ENCODE measurements around the gene ZNF540.

DNA sequence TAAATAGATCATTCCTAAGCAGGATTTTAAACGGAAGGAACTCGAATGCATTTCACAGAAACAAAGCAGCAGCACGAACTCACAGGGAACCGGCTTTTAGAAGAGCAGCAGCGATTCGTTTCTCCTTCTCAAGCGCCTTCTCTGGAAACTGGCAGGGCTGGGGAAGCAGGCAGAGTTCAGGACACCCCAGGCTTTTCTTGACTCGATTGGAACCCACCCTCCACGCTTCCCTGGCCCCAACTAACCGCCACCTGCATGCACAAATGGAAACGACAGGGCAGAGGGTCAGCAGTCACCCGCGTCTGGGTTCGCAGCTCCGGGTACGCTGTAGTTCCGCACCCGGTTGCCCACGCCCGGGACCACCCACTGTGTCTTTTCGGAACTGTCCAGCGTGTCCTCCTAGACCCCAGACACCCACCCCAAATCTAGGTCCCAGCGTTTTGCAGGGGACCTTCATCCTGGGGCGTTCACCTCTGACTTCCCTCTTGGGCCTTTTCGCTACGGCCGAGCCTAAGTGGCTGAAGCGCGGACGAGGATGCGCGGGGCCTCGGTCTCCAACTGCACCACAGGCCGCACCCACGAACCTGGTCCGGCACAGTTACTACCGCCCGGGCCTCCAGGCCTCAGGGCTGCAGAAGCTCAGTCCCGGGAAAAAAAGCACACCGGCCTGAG lies 60.1 kb downstream of the ZNF540 start:
- TF ChIP-seq, protein P1, sequence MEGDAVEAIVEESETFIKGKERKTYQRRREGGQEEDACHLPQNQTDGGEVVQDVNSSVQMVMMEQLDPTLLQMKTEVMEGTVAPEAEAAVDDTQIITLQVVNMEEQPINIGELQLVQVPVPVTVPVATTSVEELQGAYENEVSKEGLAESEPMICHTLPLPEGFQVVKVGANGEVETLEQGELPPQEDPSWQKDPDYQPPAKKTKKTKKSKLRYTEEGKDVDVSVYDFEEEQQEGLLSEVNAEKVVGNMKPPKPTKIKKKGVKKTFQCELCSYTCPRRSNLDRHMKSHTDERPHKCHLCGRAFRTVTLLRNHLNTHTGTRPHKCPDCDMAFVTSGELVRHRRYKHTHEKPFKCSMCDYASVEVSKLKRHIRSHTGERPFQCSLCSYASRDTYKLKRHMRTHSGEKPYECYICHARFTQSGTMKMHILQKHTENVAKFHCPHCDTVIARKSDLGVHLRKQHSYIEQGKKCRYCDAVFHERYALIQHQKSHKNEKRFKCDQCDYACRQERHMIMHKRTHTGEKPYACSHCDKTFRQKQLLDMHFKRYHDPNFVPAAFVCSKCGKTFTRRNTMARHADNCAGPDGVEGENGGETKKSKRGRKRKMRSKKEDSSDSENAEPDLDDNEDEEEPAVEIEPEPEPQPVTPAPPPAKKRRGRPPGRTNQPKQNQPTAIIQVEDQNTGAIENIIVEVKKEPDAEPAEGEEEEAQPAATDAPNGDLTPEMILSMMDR (IDR thresholded peaks at IDR 0.05; ENCODE audit: insufficient read depth, low read length, poor library complexity, severe bottlenecking): no peak
- no peak for TF ChIP-seq EZH2phosphoT487 (conservative IDR thresholded peaks at IDR 0.05; ENCODE audit: low read length)

All from SU-DHL-6 (cell line).